Measurements from ENCODE around the gene APBB2.
"Not testable (repeated sequence)": the region's sequence is repeated elsewhere in the genome, so short reads cannot be mapped to it uniquely, and the experiment has no call there.

Gene APBB2

GRCh38 chr4:41050116-41050515 is 164.2 kb downstream of the APBB2 start:
- TF ChIP-seq CTCF (conservative IDR thresholded peaks at IDR 0.05) (no peak), ZFX (IDR thresholded peaks at IDR 0.05) (no peak)

GRCh38 chr4:41049176-41049575 is 165.2 kb downstream of the APBB2 start:
- H3K27ac ChIP-seq, result not testable (repeated sequence)

More at GRCh38 chr4:41050116-41050515, 164.2 kb downstream of the APBB2 start:
- no peak overlapping the region for H3K27ac ChIP-seq

GRCh38 chr4:41044791-41045190 is 169.6 kb downstream of the APBB2 start:
- TF ChIP-seq CTCF (conservative IDR thresholded peaks at IDR 0.05), result no peak
- no peak overlapping the region for H3K27ac ChIP-seq

- TF ChIP-seq ZFX (IDR thresholded peaks at IDR 0.05), result no peak
- TF ChIP-seq CTCF (conservative IDR thresholded peaks at IDR 0.05), result peak; percentile 40
- no peak overlapping the region for H3K27ac ChIP-seq
These were observed 170.2 kb downstream of the APBB2 start for GRCh38 chr4:41044165-41044564.

- H3K27ac ChIP-seq, result no peak overlapping the region
- no peak for TF ChIP-seq ZFX (IDR thresholded peaks at IDR 0.05)
- no peak for TF ChIP-seq CTCF (conservative IDR thresholded peaks at IDR 0.05)
These were observed 170.9 kb downstream of the APBB2 start for GRCh38 chr4:41043465-41043864.

- no peak overlapping the region for H3K27ac ChIP-seq
- TF ChIP-seq CTCF (conservative IDR thresholded peaks at IDR 0.05), result no peak
- no peak for TF ChIP-seq ZFX (IDR thresholded peaks at IDR 0.05)
These were observed 172.8 kb downstream of the APBB2 start for GRCh38 chr4:41041551-41041950.

GRCh38 chr4:41039317-41039716 is 175.0 kb downstream of the APBB2 start:
- no peak overlapping the region for H3K27ac ChIP-seq
- no peak for TF ChIP-seq CTCF (conservative IDR thresholded peaks at IDR 0.05)
- TF ChIP-seq ZFX (IDR thresholded peaks at IDR 0.05), result no peak

- no peak for TF ChIP-seq CTCF (conservative IDR thresholded peaks at IDR 0.05)
- no peak for TF ChIP-seq ZFX (IDR thresholded peaks at IDR 0.05)
- H3K27ac ChIP-seq, result no peak overlapping the region
These were observed 176.0 kb downstream of the APBB2 start for GRCh38 chr4:41038304-41038703.
